ENCODE measurements around the gene RLBP1.
"Not testable (repeated sequence)": the region's sequence is repeated elsewhere in the genome, so short reads cannot be mapped to it uniquely, and the experiment has no call there.

Gene RLBP1

DNA sequence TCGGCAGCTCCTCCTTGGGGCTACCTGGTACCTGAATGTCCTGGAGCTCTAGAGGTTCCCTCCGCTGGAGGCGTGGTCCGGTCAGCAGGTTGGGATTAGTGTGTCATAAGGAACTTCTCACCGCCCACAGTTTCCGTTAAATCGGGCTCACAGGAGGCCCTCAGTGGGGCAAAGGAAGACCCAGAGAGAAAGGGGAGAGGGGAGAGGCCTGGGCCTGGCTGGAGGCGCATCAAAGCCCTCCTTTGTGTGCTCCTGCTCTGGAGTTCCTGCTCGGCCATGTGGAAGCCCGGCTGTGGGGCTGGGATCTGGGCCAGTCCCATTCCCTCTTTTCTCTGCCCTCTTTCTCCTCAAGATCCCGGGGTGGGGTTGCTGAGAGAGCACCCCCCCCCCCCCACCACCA, at the start of gene RLBP1:
TSS of gene RLBP1 (minus strand) at position 37 of the 400 bp plus-strand sequence. CDS start 2,604 bp downstream, outside the sequence.
- no peak for DNase-seq

DNA sequence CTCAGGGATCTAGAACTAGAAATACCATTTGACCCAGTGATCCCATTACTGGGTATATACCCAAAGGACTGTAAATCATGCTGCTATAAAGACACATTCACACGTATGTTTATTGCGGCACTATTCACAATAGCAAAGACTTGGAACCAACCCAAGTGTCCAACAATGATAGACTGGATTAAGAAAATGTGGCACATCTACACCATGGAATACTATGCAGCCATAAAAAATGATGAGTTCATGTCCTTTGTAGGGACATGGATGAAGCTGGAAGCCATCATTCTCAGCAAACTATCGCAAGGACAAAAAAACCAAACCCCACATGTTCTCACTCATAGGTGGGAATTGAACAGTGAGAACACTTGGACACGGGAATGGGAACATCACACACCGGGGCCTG, 28.8 kb upstream of the RLBP1 start:
- not testable (repeated sequence) for DNase-seq

DNA sequence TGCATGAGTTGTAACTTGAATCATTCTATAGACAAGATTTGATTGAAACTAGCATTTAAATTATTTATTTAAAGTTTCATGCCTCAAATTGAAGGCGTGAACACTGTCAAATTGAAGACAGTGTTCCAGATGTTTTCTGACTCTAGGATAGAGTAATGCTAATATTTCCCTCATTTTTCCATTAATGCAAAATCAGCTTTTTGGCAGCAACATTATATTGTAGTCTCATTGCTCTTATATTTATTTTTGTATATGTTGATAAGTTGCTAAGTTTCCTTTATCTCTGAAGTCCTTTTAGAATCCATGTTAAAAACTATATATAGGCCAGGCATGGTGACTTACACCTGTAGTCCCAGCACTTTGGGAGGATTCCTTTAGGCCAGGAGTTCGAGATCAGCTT, 27.2 kb upstream of the RLBP1 start:
- no peak for DNase-seq

DNA sequence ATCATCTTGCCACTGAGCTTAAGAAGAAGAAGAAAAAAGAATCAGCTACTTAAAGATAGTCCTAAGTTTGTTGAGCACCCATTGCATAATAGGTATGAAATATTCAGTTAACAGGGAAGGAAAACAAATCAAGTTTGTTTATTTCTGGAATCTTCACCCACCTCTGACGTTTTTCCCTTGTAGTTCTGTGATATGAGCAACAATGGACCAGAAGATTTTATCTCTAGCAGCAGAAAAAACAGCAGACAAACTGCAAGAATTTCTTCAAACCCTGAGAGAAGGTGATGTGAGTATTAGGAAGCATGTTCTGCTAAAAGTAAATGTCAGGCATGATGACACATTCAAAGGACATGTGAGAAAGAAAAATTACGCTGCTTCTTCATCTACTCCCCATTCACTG, 26.1 kb upstream of the RLBP1 start:
- no peak for DNase-seq

DNA sequence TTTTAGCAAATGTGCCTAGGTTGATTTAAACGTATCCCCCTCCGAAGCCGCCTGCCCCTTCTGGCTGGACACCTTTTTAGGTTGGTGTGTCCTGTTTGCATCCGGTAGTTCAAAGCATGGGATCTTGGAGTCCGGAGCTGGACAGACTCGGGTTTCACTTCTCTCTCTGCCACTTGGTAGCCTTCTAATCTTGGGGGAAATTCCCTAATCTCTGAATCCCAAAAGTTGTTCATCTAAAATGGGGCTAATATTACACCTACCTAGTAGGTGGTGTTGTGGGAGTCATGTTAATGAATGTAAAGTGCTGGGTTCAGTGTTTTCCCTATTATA, 23.2 kb upstream of the RLBP1 start:
- DNase-seq: no peak

DNA sequence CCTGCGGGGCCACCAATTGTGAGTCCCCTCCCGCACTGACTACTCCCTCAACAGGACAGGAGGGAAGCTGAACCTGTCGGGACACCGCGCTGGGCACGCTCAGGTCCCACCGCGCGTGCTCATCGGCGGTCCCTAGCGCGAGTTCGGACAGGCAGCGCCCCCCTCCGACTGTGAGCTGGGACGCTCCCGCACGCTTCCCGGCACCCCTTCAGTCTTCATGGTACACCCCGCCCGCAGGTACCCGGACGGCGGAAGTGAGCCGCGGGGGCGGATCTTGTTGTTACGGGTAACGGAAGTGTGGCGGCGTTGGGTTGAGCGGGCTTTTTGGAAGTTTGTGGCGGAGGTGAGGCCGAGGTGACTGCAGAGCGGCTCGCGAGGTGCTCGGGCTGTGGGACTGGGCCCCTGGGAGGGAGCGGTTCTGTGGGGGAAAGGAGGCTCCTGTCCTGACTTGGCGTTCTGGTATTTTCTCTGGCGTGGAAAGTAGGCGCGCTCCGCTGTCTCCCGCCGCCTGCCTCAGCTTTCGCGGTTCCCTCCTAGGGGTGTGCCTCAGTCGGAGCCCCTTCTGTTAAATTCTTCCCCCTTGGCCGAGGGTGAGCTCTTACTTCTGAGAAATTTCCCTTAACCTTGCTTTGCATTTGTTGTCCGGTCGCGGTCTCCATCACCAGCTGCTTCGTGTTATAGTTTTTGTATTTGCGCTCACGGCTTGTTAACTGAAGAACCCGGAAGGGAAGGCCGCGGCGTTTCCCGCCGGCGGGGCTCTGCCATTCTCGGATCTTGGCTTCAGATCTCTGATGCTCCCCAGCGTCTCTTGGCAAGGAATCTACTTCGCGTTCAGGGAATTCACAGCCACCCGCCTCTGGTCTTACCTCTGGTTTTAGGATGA, 22.6 kb upstream of the RLBP1 start, which contains the start of gene FANCI:
TSS of gene FANCI (plus strand) at position 289 of the 883 bp plus-strand sequence. CDS start 3,669 bp downstream, outside the sequence.
- DNase-seq: peak; percentile 95

DNA sequence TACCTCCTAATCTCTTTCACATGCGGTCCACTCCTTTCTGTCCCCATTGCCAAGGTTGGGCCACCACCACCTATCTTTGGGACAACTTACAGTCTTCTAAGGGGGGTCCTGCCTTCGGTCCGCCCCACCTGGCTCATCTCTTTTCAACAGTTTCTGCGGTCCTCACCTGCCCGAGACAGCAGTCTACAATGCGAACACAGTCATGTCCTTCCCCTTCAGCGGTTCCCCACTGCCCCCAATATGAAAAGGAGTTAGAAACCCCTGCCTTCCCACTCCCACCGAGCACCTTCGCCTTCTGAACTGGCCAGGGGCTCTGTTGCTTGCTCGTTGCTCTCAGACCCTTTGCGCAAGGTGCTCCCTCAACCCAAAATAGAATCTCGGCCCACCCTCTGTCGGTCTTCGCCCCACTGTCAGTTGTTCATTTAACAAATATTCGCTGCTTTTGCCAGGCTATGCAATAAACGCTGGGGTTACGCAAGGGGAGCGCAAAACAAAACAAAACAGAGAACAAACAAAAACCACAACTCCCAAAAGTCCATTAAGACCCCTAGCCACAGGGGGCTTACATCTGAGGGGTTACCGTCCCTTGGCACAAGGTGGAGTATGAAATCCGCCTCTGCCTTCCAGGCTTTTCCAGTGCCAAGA, 21.8 kb upstream of the RLBP1 start:
- no peak for DNase-seq

DNA sequence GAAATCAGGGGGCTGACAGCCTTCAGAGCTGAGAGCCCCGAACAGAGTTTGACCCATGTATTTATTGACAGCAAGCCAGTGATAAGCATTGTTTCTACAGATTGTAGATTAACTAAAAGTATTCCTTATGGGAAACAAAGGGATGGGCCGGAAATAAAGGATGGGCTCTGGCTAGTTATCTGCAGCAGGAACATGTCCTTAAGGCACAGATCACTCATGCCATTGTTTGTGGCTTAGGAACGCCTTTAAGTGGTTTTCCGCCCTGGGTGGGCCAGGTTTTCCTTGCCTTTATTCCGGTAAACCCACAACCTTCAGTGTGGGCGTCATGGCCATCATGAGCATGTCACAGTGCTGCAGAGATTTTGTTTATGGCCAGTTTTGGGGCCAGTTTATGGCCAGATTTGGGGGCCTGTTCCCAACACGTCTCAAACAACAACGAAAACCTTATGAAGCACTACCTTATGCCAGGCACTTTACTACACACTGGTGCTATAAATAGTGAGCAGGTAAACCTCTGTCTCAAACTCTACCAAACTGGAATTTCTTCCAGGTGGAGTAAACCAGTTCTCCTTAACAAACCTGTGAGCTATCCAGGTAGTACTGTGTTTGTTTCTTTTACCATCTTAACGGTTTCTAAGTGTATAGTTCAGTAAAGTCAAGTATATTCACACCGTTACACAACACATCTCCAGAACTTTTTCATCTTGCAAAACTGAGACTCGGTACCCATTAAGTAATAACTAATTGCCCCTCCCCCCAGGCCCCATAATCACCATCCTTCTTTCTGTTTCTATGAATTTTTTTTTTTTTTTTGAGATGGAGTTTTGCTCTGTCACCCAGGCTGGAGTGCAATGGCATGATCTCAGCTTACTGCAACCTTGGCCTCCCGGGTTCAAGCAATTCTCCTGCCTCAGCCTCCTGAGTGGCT, 18.8 kb upstream of the RLBP1 start:
- DNase-seq: not testable (repeated sequence)

DNA sequence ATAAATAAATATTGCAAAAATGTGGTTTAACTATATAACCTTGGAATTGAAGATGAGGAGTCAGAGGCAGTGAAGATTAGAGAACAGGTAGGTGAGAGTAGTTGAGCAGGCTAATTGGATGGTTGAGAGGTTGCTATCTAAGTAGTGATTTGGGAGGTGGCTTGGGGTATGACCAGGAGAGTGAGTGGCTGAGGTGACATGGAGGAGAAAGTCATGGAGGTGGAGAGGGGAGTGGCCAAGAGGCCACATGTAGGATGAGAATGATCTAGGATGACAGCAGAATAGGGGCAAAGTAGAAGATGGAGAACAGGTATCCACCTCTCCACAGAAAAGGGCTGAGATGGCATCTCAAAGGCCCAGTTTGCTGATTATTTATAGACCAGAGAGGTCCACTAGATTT, 10.5 kb upstream of the RLBP1 start:
- no peak for DNase-seq

DNA sequence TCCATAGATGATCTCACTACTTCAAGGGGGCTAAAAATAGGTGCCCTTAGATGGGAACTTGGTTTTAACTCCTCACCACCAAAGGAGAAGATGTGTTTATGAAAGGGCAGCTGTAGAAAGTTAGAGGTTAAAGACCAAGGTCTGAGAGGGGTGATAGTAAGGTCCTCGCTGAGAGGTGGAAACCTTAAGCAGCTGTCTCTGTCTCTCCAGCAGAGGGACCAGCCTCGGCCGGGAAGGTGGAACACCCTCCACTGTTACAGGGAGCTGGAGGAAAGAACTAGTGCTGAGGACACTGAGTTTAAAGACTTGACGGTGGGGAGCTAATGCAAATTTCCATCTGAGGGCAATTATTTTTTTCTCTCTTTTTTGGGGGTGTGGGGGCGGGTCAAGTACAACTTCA, 8.9 kb upstream of the RLBP1 start:
- no peak for DNase-seq

DNA sequence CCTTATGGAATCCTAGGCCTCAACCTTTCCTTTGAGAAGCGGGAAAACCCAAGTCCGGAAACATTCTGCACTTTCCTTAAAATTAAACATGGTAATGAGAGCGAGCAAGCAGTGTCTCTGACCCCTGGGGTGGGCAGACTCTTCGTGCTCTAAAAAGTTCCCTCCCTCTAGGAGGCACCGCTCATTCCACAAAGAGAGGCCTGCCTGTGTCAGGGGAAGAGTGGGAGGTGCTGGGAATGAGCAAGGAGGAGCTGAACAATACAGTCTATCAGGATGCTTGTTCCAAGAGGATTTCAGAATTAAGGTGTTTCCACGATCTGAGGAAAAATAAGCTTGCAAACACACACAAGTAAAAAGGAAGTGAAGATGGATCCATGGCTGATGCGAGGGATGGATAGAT, 6.0 kb upstream of the RLBP1 start:
- DNase-seq: no peak

DNA sequence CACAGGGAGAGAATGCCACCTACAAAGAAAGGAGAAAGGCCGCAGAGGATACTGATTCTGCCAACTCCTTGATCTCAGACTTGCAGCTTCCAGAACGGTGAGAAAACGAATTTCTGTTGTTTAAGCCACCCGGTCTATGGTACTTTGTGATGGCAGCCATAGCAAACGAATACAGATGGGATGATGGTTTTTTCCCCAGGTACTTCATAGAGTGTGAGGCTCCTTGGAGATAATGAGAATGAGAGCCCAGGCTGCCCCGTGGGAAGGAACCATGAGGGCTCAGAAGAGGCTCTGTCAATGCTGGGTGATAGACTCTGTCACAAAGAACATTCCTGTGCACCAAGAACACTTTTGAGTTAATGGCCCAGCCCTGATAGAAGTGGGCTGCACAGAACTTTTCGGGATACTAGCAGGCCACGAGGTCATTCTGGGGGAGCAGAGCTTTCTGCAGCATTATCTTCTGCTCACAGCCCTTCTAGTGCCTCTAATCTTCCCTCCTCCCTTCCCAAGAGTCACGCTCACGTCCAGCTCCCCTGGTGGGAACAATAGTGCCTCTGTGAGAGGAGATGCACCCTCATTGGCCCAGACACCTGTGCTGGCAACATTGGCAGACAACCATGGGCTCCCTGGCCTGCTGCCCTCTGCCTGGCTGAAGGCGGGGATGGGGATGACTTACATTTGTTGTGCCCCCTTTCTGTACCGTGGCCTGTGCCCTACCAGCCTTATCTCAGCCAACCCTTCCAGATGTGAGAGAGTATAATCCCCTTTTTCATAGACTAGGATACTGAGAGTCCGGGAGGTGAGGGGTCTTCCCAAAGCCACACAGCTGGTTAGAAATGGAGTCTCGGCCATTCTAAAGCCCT, 5.2 kb upstream of the RLBP1 start:
- DNase-seq: no peak

DNA sequence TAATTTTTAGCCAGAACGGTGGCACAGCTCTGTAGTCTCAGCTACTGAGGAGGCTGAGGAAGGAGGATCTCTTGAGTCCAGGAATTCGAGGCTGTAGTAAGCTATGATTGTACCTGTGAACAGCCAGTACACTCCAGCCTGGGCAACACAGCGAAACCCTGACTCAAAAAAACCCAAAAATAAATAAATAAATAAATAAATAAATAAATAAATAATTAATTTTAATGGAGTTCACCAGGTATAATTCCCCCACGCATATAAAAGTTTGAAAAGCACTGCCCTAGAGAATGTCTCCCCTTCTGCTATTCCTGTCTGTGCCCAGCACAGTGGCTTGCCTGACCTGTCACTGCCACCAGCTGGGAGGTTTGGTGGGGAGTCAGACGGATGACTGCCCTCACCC, 4.2 kb upstream of the RLBP1 start:
- DNase-seq: no peak

DNA sequence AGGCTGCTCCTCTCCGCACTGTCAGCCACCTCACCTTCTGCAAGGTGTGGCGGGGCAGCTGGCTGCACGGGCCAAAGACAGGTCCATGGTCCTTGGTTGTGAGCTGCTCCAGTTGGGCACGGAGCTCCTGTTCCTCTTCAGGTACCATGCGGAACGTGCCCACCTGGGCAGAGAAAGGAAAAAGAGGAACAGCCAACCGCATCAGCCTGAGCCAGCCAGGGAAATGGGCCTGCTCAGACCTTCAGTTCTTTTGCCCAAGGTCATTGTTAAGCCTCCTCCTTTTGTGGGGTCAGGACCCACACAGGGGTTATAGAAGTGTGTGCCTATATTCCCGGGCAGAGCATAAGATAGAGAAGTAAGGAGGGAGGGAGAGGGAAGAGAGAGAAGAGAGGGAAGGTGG, 2.8 kb downstream of the RLBP1 start:
- DNase-seq: no peak

DNA sequence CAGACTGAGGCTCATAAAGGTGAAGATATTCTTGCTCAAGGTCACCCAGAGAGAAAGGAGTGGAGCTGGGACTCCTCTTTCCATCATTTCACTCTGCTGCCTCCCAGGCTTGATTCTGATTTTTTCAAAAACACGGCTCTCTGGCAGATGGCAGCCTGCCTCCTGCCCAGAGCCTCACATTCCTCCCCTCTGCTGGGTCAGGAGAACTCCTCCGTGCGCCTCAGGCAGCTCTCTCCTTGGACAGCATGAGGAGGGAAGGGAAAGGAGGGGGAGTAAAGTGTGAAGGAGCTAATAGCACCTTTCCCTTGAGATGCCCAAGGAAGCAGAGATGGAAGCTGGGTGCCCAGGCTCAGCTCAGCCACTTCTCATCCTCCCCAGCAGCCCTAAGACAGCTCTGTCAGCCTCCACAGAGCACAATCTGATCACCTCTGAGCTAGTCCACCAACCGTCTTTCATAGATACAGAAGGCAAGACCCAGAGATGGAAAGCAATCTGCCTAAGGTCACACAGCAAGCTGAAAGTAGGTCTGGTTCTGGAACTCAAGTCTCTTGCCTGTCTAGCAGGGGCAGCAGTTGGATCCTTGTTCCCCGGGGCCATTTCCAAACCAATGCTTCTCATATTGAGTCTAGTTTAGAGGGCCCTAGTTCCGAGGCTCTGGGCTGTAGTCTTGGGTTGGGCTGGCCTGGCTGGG, 3.5 kb downstream of the RLBP1 start:
- DNase-seq: no peak

DNA sequence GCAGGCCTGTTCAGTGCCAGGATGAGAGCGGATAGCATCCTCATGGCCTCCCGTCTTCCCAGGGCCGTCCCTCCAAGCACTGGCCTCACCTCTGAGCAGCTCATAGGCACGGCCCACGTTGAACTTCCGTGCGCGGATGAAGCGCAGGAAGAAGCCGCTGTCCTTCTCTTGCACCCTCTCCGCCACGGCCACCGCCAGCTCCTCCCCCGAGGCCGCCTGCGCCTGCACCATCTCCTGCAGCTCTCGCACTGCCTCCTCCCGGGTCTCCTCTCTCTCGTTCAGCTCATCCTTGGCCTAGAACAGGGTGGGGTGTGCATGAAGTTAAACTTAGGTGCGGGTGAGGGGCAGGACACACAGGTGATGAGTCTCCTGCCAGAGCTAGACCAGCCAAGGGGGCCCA, 4.3 kb downstream of the RLBP1 start:
- DNase-seq: no peak

DNA sequence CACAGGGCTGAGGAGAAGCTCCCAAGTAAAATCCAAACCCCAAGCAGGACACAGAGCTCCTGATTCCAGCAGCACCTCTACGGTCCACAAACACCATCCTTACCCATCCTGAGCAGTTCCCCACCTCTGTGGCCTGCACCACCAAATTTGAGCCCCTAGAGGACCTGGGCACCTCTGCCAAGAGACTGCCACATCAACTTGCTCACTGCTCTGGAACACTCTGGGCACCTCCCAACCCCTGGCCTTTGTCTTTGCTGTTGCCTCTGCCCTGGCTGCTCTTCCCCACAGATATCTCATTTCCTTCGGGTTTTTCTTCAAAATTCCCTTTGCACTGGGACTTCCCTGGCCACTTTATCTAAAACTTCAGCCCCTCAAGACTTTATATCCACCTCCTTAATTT, 5.8 kb downstream of the RLBP1 start:
- DNase-seq: no peak

DNA sequence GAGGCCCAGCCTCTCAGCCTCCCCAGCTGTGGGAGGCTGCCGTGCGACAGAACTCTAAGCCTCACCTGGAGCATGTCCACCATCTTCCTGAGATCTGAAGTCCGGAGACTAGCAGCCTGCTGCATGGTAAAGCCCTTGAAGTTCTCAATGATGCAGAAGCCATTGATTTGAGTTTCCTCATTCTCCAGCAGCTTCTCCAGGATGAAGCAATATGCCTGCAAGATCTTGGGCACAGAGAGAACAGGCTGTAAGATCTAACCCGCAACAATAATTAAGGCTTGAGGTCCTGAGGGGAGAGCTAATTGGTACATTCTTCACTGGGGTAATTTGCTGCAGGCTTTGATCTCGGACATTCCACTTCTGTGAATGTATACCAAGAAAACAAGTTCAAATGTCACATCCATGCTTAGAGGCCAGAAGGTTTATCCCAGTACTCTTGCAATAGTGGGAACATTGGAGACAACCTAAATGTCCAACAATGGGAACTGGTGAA, 9.7 kb downstream of the RLBP1 start:
- DNase-seq: no peak

DNA sequence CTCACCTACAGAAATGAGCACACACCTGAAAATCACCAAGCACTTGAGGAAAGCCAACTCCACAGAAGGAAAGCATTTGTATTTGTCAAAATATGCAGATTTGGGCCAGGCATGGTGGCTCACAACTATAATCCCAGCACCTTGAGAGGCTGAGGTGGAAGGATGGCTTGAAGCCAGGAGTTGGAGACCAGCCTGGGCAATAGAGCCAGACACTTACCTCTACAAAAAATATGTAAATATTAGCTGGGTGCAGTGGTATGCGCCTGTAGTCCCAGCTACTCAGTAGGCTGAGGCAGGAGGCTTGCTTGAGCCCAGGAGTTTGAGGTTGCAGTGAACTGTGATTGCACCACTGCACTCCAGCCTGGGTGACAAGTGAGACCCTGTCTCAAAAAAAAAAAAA, 12.3 kb downstream of the RLBP1 start:
- DNase-seq: no peak

DNA sequence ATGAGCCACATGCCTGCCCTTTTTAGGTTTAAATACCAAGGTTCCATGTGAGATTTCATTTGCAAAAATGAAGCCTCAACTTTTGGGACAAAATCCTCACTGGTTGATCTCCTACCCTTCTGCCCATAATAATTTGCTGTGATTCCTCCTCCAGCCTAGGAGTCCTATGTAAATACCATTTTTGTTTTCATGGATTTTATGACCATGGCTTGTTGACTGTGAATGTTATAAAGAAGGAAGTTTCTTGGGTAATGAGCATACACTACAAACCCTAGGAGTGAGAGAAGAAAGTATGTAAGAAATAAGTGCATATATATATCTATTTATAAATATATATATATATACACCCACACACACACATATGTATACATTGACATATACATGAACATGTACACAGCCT, 13.1 kb downstream of the RLBP1 start:
- DNase-seq: no peak

DNA sequence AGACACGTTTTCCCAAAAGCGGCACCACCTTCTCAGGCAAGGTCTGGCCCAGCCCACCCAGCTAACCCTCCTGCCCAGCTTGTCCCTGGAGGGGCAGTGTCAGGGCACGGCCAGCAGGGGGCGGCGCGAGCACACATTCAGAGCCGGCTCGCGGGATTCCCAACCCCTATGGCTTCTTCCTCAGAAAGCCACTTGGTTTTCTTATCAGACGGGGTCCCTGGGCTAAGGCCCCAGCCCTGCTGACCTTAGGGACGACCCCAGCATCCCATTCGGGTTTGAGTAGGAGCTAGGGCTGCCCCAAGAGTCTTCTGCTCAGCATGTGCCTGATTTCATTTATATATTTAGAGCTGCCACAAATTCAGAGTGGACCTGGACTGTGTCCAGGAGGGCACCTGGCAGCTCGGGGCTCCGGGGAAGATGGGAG, 14.5 kb downstream of the RLBP1 start:
- peak; percentile 61 for DNase-seq

All from CD4-positive, alpha-beta T cell treated with Interleukin-4 for 4 hours (primary cell).